SIG-M5 treated with dmso at 0.1 percent for 504 hours (cell line): Measurements from ENCODE around the gene GNS.

ENCODE experiments used
- DNase-seq: peaks from one replicate; lab custom pipeline; 2025; ENCODE audit not compliant: unreplicated experiment; lab: John Stamatoyannopoulos, UW

The GNS gene

GRCh38 chr12:64759035-64759894 lies at the start of gene GNS:
Gene GNS (minus strand): TSS chr12:64759406. CDS start chr12:64759276, 130 bp downstream.
- DNase-seq: peak; percentile 94

GRCh38 chr12:64808110-64808509 lies 48.9 kb upstream of the GNS start:
- DNase-seq: peak; percentile 55

GRCh38 chr12:64806593-64807460 lies 47.6 kb upstream of the GNS start:
- DNase-seq: no peak

GRCh38 chr12:64806173-64806572 lies 47.0 kb upstream of the GNS start:
- DNase-seq: no peak

GRCh38 chr12:64802180-64802775 lies 43.1 kb upstream of the GNS start:
- DNase-seq: peak; percentile 53

- DNase-seq: no peak
Measured at GRCh38 chr12:64801381-64801780, 42.2 kb upstream of the GNS start.

- peak; percentile 68 for DNase-seq
Measured at GRCh38 chr12:64800640-64801039, 41.4 kb upstream of the GNS start.

GRCh38 chr12:64798165-64798564 lies 39.0 kb upstream of the GNS start:
- DNase-seq: no peak

- no peak for DNase-seq
Measured at GRCh38 chr12:64797156-64797555, 38.0 kb upstream of the GNS start.

GRCh38 chr12:64796205-64796845 lies 37.1 kb upstream of the GNS start:
- DNase-seq: peak; percentile 94

GRCh38 chr12:64794305-64794704 lies 35.1 kb upstream of the GNS start:
- no peak for DNase-seq

GRCh38 chr12:64793610-64794009 lies 34.4 kb upstream of the GNS start:
- no peak for DNase-seq

GRCh38 chr12:64792128-64792527 lies 32.9 kb upstream of the GNS start:
- DNase-seq: no peak

GRCh38 chr12:64791036-64791435 lies 31.8 kb upstream of the GNS start:
- DNase-seq: no peak

- DNase-seq: peak; percentile 20
Measured at GRCh38 chr12:64790166-64790565, 31.0 kb upstream of the GNS start.

- DNase-seq: no peak
Measured at GRCh38 chr12:64785838-64786237, 26.6 kb upstream of the GNS start.

GRCh38 chr12:64782191-64782876 lies 23.1 kb upstream of the GNS start:
- DNase-seq: peak; percentile 69

- DNase-seq: no peak
Measured at GRCh38 chr12:64781280-64782190, 22.3 kb upstream of the GNS start.

- no peak for DNase-seq
Measured at GRCh38 chr12:64780531-64781279, 21.5 kb upstream of the GNS start.
